NCI-H345 treated with DMSO at 0.1 percent for 48 hours (cell line): ENCODE results near the gene MYO5A.
"Not testable (repeated sequence)": the region's sequence is repeated elsewhere in the genome, so short reads cannot be mapped to it uniquely, and the experiment has no call there.

Source experiments
- DNase-seq: peaks from one replicate; lab custom pipeline; 2025; ENCODE audit not compliant: unreplicated experiment; lab: John Stamatoyannopoulos, UW

MYO5A gene

DNA sequence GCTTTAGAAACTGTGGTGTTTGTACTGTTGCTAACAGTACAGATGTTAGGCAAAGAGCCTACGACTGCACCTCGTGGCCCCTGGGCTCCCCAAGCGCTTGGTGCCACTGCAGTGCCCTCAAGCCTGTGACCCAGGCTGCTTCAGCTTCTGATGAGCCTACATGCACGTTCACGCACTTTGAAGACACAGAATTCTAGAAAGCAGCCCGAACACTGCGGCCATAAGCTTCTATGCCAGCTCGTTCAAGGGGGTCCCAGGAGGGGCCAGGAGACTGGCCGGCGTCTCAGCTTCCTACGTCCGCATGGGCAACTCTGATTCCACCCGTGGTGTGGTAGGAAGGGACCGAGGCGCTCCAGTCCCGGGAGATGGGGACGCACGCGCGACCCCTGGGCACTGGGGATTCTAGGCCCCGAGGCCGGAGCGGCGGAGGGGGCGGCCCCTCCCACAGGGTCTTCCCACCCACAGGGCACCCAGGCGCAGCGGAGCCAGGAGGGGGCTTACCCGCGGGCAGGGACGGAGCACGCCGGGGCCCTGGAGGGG is 233.7 kb downstream of the MYO5A start:
- DNase-seq, result no peak

DNA sequence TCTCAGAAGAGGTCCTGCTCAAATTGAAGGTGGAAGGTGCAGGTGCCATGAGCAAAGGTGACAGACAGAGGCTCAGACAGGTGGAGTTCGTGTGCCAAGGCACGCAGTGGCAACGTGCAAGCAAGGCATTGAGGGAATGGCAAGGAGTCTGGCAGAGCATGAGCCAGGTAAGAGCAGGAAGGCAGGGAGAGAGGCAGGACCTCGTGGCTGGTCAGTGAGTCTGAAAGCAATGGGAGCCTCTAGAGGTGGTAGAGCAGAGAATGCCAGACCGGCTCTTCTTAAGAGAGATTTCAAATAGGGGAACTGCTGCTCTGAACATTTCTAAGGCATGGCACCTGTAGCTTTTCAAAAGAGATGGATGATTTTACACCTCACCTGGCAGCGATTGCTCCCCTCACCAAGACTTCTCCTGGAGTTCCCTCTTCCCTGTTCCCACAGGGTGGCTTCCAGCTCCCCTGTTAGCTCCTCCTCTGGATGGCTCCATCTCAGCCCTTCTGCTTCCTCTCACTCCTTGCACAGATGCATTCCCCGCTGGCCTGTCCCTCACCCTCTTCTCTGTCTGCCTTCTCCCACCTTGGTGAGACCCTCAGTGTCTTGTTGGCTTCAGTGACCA is 235.8 kb downstream of the MYO5A start:
- DNase-seq, result no peak

DNA sequence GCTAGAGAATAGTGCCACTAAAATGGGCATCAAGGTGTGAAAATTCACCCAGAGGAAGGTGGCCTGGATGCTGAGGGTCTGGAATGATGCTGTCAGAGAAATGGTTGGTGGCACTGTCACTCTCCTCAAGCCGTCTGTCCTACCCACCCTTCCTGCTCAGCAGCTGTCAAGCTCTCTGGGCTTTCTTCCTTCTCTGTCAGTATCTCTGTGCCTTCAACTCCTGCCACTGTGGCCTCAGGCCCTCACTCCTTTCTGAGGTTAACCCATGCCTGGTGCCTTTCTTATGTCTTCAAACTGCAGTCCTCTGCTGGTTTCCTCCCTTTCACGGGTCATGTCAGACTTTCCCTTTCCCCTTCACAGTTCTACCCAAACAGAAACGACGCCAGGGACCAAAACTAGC is 237.5 kb downstream of the MYO5A start:
- no peak for DNase-seq

DNA sequence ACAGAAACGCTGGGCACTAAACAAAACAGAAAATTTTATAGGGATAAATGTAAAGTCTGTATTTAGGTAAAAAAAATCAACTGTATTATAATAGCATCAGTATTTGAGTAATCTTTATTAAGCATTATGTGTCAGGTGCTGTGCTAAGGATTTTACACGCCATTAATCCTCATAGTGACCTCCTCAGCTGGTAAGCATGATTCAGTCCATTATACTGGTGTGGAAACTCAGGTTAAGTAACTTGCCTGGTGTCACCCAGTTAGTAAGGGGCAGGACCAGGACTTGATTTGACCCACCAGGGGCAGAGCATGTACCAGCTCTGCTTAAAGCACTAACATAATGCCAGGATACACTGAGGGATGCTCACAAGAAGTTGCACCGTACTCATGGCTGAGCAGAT is 237.9 kb downstream of the MYO5A start:
- no peak for DNase-seq

DNA sequence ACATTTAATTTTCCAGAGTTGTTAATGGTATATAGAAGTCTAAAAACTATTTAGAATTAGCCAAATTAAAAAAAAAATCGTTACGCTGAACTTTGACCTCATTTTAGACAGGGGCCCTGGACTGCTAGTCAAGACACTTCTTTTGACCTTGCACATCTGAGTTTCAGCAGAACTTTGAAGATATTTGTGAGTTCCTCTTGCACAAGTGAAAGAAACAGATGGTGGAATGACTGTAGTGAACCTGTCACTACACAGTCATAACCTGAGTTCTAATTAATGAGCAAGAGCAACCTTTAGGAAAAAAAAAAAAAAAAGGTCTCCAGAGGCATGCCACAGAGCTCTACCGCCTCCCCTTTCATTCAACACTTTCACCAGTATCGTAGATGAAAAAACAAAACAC is 238.4 kb downstream of the MYO5A start:
- DNase-seq, result no peak

DNA sequence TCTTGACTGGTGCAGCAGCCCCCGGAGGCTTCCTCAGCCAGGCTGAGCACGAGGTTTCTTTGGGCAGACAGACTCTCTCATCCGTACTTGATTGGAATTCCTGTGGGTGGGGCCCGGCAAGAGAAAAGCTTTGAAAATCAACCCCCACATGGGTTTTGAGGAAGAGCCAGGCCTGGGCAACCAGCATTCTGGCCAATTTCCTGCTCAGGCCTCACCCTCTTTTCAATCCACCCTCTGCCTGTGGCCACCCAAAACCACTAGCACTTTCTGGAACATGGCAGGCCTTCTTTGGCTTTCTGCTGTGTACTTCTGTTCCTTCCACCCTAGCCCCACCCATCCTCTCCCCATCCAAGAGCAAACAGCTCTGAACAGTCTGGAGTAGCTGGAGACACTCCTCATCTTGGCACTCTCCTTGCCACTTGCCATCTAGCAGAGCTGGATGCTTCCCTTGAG is 239.0 kb downstream of the MYO5A start:
- no peak for DNase-seq

DNA sequence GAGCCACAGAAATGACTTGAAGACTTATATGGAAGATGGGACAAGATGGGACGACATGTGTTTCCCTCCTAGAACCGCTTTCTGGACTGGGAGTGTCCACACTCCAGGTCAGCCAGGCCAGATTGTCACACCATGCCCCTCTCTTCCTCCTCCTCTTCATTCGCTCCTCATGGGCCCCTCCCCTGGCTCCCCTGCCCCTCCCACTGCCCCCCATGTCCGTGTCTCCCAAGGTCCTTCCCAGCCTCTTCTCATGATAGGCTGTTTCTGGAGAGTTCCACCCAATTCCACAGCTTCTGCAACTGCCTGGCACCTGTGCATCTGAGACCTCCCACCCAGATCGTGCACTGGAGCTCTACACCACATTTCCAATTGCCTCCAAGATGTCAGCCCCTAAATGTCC is 239.7 kb downstream of the MYO5A start:
- no peak for DNase-seq

DNA sequence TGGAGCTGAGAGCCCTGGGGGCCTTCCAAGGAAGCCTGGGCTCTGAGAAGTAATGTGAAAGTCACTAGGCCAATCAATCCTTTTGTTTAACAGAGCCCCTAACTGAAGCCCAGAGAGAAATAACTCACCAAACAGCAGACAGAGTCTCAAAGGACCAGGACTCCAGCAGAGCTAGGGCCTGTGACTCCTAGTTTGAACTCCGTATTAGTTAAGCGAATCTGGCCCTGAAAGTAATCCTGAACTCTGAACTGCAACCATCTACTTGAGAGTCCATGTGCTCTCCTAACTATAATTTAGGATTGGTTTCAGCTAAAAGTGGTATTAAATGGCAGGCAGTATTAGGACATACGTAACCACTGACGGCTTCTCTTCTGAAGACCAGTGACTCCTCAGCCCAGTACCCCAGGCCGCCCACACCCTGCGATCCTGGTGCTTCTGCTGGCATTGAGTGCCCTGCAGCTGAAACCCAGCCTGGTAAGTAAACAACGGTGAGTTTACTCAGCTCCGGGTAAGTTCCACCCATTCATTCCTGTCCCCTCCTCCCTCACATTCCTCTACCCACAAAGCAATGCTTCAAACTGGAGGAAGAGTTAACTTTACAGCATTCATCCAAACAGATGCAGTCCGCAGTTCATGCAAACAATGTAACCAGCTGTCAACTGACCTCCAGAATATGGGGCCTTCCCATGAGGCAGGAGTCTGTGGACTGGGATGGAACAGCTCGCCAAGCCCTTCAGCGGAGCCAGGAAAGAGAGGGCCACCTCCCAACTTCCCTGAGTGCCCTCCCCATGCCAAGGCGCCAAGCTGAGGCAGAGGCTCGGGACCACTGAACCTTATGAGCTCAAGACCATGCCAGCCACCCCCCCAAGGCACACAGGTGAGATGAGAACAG is 240.4 kb downstream of the MYO5A start:
- DNase-seq, result peak; percentile 7

DNA sequence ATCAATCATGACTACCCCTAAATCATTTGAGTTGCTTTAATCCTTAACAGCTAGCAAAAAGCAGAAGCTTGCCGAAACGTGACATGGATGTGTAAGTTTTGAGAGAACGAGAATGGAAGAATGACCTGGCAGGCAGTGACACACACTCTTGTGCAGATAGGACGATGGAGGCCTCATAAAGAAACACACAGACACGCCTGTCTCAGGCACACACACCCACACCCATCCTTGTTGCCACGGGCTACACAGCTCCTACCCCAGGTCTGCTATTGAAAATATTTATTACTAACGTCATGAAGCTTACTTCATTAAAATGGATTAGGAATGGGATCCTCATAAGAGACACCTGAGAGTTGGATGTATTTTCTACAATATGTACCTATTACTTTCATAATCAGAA is 241.6 kb downstream of the MYO5A start:
- DNase-seq, result no peak

DNA sequence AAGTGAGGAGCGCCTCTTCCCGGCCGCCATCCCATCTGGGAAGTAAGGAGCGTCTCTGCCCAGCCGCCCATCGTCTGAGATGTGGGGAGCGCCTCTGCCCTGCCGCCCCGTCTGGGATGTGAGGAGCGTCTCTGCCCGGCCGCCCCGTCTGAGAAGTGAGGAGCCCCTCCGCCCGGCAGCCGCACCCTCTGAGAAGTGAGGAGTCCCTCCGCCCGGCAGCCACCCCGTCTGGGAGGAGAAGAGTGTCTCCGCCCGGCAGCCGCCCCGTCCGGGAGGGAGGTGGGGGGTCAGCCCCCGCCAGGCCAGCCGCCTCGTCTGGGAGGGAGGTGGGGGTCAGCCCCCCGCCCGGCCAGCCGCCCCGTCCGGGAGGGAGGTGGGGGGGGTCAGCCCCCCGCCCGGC is 242.7 kb downstream of the MYO5A start:
- DNase-seq, result not testable (repeated sequence)

DNA sequence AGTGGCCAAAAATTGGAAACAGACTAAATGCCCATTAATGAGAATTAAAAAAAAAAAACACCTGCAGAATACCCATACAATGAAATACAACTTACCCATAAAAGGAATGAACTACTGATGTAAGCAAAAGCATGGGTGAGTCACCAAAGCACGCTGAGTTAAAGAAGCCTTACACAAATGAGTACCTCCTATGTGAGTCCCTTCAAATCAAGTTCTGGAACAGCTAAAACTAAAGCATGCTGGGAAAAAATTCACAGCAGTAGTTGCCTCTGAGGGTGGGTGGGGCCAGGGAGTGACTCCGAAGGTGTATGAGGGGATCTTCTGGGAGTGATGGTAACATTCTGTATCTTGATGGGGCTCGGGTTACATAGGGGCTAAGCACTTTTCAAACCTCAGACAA is 244.5 kb downstream of the MYO5A start:
- DNase-seq, result no peak

DNA sequence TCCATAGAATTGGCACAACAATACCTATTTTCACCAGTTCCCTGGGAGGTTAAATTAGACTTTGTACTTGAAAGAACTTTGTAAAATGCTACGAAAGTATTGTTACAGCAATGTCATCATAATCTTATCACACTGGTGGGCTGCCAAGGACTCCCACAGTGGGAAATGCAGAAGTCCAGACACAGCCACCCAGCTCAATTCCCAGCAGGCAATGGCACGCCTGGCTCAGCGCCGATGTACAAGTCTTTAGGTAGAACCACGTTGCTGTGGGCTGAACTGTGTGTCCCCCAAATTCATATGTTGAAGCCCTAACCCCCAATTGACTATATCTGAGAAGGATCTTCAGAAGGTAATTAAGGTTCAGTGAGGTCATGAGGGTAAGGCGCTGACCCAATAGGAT is 245.4 kb downstream of the MYO5A start:
- DNase-seq, result no peak

DNA sequence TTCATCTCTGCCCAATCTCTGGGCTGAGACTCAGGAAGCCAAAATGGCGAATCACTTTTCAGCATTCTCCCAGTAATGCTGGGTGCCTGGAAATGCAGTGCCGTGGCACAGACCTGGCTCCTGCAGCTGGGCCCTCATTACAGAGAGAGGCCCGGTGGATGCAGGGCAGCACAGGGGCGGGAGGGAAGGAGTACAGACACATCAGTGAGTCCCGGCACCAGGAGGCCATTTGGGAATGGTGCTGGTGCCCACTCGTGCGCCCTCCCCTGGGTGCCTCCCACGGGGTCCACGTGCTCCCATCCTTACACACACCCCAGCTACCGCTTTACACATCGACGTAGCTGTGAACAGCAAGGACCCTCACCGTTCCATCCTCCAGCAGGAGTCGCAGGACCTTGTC is 246.3 kb downstream of the MYO5A start:
- no peak for DNase-seq

DNA sequence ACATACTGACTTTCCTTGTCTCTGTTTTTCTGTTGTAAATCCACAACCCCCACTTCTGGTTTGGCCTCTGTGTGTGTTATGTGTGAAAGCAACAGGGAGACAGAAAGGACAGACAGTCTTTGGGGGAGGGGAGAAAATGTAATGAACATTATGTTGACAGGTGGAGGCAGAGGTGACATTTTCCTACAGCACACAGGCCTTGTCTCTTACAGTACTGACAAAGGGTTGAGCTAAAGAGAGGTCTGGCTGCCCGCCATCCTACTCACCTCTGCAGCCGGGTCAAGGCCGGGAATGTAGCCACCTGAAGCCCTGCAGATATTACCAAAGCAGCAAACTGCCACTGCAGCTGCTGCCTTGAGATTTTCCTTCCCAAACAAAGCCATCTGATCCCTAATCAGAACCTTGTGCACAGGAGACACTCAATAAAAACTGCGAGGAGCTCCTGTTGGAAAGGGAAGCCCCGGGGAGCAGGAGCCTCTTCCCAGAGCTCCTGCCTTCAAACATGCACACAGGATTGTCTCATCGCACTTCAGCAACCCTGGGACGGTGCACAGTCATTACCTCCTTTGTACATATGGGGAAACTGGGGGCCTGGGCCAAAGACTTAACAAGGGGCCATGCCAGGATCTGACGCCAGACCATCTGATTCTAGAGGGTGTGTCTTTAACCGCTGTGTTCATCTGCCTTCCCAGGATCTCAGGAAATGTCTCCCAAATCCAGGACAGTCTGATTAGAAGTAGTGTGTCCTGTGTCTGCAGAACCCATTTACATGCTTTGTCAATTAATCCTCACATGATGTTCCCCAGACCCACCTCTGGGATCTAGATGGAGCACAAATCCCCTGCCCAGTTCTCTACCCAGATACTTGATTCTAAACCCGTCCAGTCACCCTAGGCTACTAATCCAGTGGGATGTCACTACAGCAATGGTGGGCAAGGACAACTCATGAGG is 247.3 kb downstream of the MYO5A start:
- DNase-seq, result no peak

DNA sequence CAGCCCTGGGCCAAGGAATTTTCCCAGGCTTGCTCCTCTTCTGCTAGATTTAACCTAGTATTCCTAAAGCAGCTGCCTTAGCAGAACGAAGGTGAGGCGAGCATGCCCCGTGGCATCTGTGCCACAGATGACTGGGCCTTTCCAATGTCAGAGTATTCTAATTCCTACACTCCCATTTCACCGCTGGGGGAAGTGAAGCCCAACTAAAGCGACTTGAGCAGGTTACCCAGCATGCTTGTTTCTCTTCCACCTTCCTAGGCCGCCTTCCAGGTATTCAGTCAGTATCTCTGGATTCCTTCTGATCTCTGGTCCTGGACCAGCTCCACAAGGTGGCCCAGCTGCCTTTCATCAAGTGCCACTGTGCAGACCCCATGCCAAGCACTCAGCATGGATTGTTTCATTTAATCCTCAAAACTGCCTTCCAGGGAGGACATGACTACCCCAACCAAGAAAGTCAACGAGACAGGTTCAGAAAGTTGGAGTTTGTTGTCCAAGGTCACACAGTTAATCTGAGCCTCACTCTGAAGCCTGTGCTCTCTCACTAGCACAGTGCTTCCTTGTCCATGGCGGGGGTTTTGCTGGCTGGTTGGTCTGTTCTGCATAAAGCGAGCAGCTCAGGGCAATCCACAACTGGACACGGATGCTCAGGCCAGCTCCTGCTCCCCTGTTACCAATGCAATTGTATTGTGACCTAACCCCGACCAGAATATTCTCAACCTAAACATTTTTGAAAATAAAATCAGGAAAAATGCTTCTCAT is 248.2 kb downstream of the MYO5A start:
- no peak for DNase-seq

DNA sequence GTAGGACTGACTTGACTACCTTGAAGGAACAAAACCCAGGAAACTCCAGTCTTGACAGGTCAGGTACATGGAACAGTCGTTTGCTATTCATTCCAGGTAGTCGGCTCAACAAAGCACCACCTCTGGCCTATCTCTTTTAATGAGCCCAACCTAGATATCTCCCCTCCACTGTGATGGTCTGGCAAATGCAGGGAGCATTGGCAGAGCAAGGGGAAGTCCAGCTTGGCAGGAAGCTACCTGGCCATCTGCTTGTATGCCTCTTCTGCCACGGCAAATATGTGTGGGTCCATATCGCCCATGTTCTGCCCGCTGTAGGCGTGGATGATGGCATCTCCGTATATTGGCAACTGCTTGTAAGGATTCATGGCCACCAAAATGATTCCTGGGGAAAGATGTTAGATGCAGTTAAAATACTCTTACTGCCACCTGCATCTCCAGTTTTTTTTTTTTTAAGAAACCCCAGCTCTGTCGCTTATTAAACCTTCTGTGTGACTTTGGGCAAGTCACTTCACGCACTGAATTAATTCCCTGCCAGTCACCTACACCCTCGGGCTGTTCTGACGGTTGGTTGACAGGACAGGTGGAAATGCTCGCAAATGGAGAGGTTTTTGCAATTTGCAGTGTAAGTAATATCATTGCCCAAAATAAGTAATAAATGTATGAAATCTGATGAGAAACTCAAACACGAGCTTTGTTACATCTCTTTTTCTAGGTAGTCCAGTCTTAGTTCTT is 249.9 kb downstream of the MYO5A start:
- no peak for DNase-seq

DNA sequence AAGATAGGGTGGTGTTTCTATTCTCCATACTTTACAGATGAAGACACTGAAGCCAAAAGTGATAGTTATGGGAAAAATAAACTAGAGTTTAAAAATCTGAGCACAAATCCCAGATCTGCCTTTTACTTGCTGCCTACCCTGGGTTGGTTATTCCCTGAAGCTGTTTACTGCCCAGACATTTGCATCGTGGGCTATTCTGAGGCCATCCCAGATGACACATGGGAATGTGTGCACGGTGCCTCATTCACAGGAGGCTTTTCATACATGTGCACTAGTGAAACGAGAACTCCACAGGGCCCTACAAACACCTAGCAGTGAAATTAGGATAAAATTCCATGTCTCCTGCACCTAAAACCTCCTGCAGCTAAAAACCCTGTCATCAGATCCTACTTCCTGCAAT is 250.5 kb downstream of the MYO5A start:
- DNase-seq, result no peak

DNA sequence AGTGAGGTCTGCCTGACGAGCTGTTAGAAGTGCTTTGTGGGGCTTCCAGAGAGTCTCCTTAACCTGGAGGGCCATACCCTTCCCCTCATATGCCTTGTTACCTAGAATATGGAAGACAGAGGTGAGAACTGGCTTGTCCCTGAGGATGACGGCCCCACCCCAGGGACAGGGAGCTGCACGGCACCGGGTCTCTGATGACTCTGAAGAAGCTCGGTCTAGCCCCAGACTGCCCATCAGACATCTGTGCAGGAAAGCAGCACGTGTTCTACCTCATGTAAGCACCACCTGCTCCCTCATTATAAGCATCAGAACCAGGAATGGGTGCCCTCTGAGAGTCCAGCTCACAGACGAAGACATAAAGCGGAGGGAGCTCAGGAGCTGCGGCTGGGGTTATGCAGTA is 251.1 kb downstream of the MYO5A start:
- DNase-seq, result no peak

DNA sequence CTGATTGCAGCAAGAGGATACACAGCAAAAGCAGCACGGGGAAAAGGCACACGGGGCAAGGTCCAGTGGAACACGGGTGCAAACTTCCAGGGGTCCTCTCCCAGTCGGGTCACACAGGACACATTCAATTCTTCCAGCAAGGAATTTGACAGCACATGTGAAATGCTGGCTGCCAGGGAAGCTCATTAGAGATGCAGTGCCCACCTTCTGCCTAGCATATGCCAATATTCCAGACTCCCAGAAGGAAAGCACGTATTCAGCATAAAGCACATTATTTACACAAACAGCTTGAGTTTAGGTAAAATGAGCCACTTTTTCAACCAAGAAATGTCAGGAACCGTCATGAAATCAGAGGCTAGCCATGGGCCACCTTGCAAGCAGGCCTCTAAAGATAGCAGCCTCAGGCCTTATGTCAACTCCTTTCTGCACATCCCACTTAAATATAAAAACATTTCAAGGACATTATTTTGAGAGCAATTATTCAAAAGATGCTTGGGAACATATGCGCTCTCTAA is 252.4 kb downstream of the MYO5A start:
- DNase-seq, result no peak
